ENCODE data around the gene COMMD6. TPM values are rescaled to one million over a fixed set of nuclear protein-coding genes. Genes with fewer than 3 reads are reported as not detected.

The COMMD6 gene
- total RNA-seq = 54.2 and 64.8 TPM in 2 replicates

GRCh38 chr13:75537401-75538365 lies at the start of gene COMMD6:
TSS of gene COMMD6 (minus strand) at chr13:75537841. CDS start at chr13:75537805, 36 bp downstream.

GRCh38 chr13:75549262-75550158 lies 11.9 kb upstream of the COMMD6 start, which contains the start of gene UCHL3:
TSS of gene UCHL3 (plus strand) at chr13:75549791. CDS start at chr13:75549821, 30 bp downstream.

GRCh38 chr13:75482070-75482819 lies 55.4 kb downstream of the COMMD6 start, which contains the start of gene TBC1D4:
TSS of gene TBC1D4 (minus strand) at chr13:75482169. CDS start at chr13:75481767, 402 bp downstream.

Other genes starting within 250 kb of the COMMD6 start
- 70.5 and 71.7 TPM in 2 replicates for gene TBC1D4, start 55.7 kb downstream of the COMMD6 start, total RNA-seq
- 75.8 and 77.2 TPM in 2 replicates for gene UCHL3, start 11.9 kb upstream of the COMMD6 start, total RNA-seq
- 9.8 and 18.4 TPM in 2 replicates for gene LMO7, start 98.5 kb upstream of the COMMD6 start, total RNA-seq

Measured in mammary microvascular endothelial cell (primary cell).